ENCODE results near the gene GDF10. TPM values are rescaled to one million over a fixed set of nuclear protein-coding genes. Genes with fewer than 3 reads are reported as not detected.

The GDF10 gene
- total and polyA plus RNA-seq, 10 of the 15 experiments (the other 5 are each of a cell fraction or from before 2014, with no cell fraction given), result not detected

GRCh38 chr10:47337310-47337709 lies 37.3 kb downstream of the GDF10 start:
- DNase-seq (ENCODE audit: low read depth, low spot score) (no peak), ATAC-seq (no peak), FAIRE-seq (no peak)
- no peak overlapping the region for H3K4me3 ChIP-seq
- H3K4me2 ChIP-seq (ENCODE audit: control insufficient read depth, insufficient read depth), result no peak overlapping the region
- in situ Hi-C loops (cut with MboI) (no loop called here), intact Hi-C loops (cut with micrococcal nuclease; ENCODE audit: unreplicated experiment) (no loop called here)
- no peak for TF ChIP-seq KLF5 (IDR thresholded peaks at IDR 0.05; ENCODE audit: partially characterized antibody)
- TF ChIP-seq ZNF207 (IDR thresholded peaks at IDR 0.05; ENCODE audit: borderline replicate concordance), result no peak
- TF ChIP-seq JUNB (IDR thresholded peaks at IDR 0.05), result no peak
- no peak for TF ChIP-seq ELK1 (IDR thresholded peaks at IDR 0.05; ENCODE audit: low read depth, low read length)
- TF ChIP-seq ZSCAN29 (IDR thresholded peaks at IDR 0.05), result no peak
- TF ChIP-seq MEF2B (IDR thresholded peaks at IDR 0.05; ENCODE audit: partially characterized antibody, poor library complexity, severe bottlenecking), result no peak
- no peaks in the 10 kb centered on the region; a peak in 2 of 4 replicates for H3K27me3 ChIP-seq (replicated peaks in 1 of 2; ENCODE audit: control insufficient read depth in 2 of 2, insufficient read depth in 2 of 2, low read length in 1 of 2)
- H3K79me2 ChIP-seq (ENCODE audit: control insufficient read depth, insufficient read depth, low read length), result no peaks in the 10 kb centered on the region
- ChIA-PET SMC1A (ENCODE audit: uncharacterized antibody, unreplicated experiment) (no interaction called here), CTCF (no interaction called here), POLR2A (no interaction called here), RAD21 (ENCODE audit: unreplicated experiment) (no interaction called here)
- no TSS peak for BruUV-seq (replicated peaks)
- H3K9ac ChIP-seq (ENCODE audit: control insufficient read depth, insufficient read depth, low read length), result no peak overlapping the region
- H4K20me1 ChIP-seq (ENCODE audit: control insufficient read depth, insufficient read depth), result no peaks in the 10 kb centered on the region
- H3K9me3 ChIP-seq (replicated peaks; ENCODE audit: control insufficient read depth, insufficient read depth, low read length), result no peaks in the 10 kb centered on the region
- H2AFZ ChIP-seq (ENCODE audit: control insufficient read depth, low read depth, low read length), result no peak overlapping the region
- no peaks in the 10 kb centered on the region for H3K4me1 ChIP-seq (ENCODE audit: control insufficient read depth, insufficient read depth, low read length)
- WGBS (ENCODE audit: insufficient coverage, insufficient replicate concordance, low lambda C conversion rate, missing lambda C conversion rate), result 20% methylated on average over 4 of the region's 4 CpGs
- no peaks in the 10 kb centered on the region for H3K36me3 ChIP-seq (ENCODE audit: control insufficient read depth in 2 of 2, insufficient read depth in 2 of 2, low read length in 1 of 2)
- no peak overlapping the region for H3K27ac ChIP-seq (ENCODE audit: control insufficient read depth, insufficient read depth)

GRCh38 chr10:47339186-47339735 lies 39.3 kb downstream of the GDF10 start:
- H3K79me2 ChIP-seq (ENCODE audit: control insufficient read depth, insufficient read depth, low read length), result no peaks in the 10 kb centered on the region
- ChIA-PET SMC1A (ENCODE audit: uncharacterized antibody, unreplicated experiment) (interaction anchor here (1.7 kb wide), 1 partner anchor 292 kb away, joined by 7 read pairs; no protein-coding TSS in a partner anchor), RAD21 (ENCODE audit: unreplicated experiment) (no interaction called here), POLR2A (no interaction called here), CTCF (interaction anchor here (0.9 to 2.1 kb wide), 7 partner anchors 15 to 952 kb away, joined by 3 to 17 read pairs (median 4); no protein-coding TSS in a partner anchor)
- intact Hi-C loops (cut with micrococcal nuclease; ENCODE audit: unreplicated experiment), result no loop called here
- H3K27ac ChIP-seq (ENCODE audit: control insufficient read depth, insufficient read depth), result no peak overlapping the region
- no peaks in the 10 kb centered on the region for H3K4me1 ChIP-seq (ENCODE audit: control insufficient read depth, insufficient read depth, low read length)
- ATAC-seq (no peak), DNase-seq (ENCODE audit: low read depth, low spot score) (no peak), FAIRE-seq (no peak)
- no peaks in the 10 kb centered on the region for H3K9me3 ChIP-seq (replicated peaks; ENCODE audit: control insufficient read depth, insufficient read depth, low read length)
- H2AFZ ChIP-seq (ENCODE audit: control insufficient read depth, low read depth, low read length), result no peak overlapping the region
- H3K9ac ChIP-seq (ENCODE audit: control insufficient read depth, insufficient read depth, low read length), result no peak overlapping the region
- H3K36me3 ChIP-seq (ENCODE audit: control insufficient read depth in 2 of 2, insufficient read depth in 2 of 2, low read length in 1 of 2), result no peaks in the 10 kb centered on the region
- H3K4me3 ChIP-seq, result no peak overlapping the region
- no peak overlapping the region for H3K4me2 ChIP-seq (ENCODE audit: control insufficient read depth, insufficient read depth)
- 58% methylated on average over 8 of the region's 8 CpGs for WGBS (ENCODE audit: insufficient coverage, insufficient replicate concordance, low lambda C conversion rate, missing lambda C conversion rate)
- in situ Hi-C loops (cut with MboI), result no loop called here
- no TSS peak for BruUV-seq (replicated peaks)
- no peaks in the 10 kb centered on the region for H4K20me1 ChIP-seq (ENCODE audit: control insufficient read depth, insufficient read depth)
- H3K27me3 ChIP-seq (replicated peaks in 1 of 2; ENCODE audit: control insufficient read depth in 2 of 2, insufficient read depth in 2 of 2, low read length in 1 of 2), result no peaks in the 10 kb centered on the region; a peak in 2 of 4 replicates
- TF ChIP-seq SMARCA5 (IDR thresholded peaks at IDR 0.05), result no peak
- no peak for TF ChIP-seq PKNOX1 (IDR thresholded peaks at IDR 0.05)
- TF ChIP-seq ZSCAN29 (IDR thresholded peaks at IDR 0.05), result no peak
- no peak for TF ChIP-seq CBX3 (IDR thresholded peaks at IDR 0.05; ENCODE audit: borderline replicate concordance, low read depth)
- no peak for TF ChIP-seq TARDBP (IDR thresholded peaks at IDR 0.05; ENCODE audit: borderline replicate concordance)
- TF ChIP-seq TCF12 (IDR thresholded peaks at IDR 0.05; ENCODE audit: low read depth, low read length), result no peak
- no peak for TF ChIP-seq E2F8 (IDR thresholded peaks at IDR 0.05; ENCODE audit: low read depth, partially characterized antibody)
- no peak for TF ChIP-seq NR2F1 (conservative IDR thresholded peaks at IDR 0.05)
- no peak for TF ChIP-seq CBX5 (IDR thresholded peaks at IDR 0.05; ENCODE audit: low read depth)
- no peak for TF ChIP-seq IKZF1 (conservative IDR thresholded peaks at IDR 0.05)
